GM19035 (cell line): Measurements from ENCODE around the gene PCDH9.

ENCODE experiments used
- ATAC-seq: cut with Tn5 transposase; IDR thresholded peaks from one replicate; pipeline ENCODE4 v1.9.1; 2021; ENCODE audit not compliant: unreplicated experiment

The PCDH9 gene

GRCh38 chr13:67048084-67048820 lies 181.9 kb downstream of the PCDH9 start:
- ATAC-seq = peak; percentile 86

GRCh38 chr13:67045357-67045756 lies 184.8 kb downstream of the PCDH9 start:
- no peak for ATAC-seq

GRCh38 chr13:67043901-67044300 lies 186.2 kb downstream of the PCDH9 start:
- ATAC-seq = no peak

- no peak for ATAC-seq
Observed at GRCh38 chr13:67042556-67042955, 187.6 kb downstream of the PCDH9 start.

GRCh38 chr13:67036699-67037457 lies 193.3 kb downstream of the PCDH9 start:
- no peak for ATAC-seq

- no peak for ATAC-seq
Observed at GRCh38 chr13:67033170-67033569, 197.0 kb downstream of the PCDH9 start.

GRCh38 chr13:67023130-67023876 lies 206.8 kb downstream of the PCDH9 start:
- ATAC-seq = no peak

- no peak for ATAC-seq
Observed at GRCh38 chr13:67018775-67019174, 211.4 kb downstream of the PCDH9 start.

- ATAC-seq = no peak
Observed at GRCh38 chr13:67017276-67017675, 212.9 kb downstream of the PCDH9 start.

- no peak for ATAC-seq
Observed at GRCh38 chr13:67015976-67016600, 214.0 kb downstream of the PCDH9 start.

GRCh38 chr13:67014399-67014798 lies 215.7 kb downstream of the PCDH9 start:
- ATAC-seq = no peak

GRCh38 chr13:67013709-67014108 lies 216.4 kb downstream of the PCDH9 start:
- ATAC-seq = no peak

GRCh38 chr13:67008075-67008668 lies 222.0 kb downstream of the PCDH9 start:
- no peak for ATAC-seq

- no peak for ATAC-seq
Observed at GRCh38 chr13:67004511-67004910, 225.6 kb downstream of the PCDH9 start.

- ATAC-seq = no peak
Observed at GRCh38 chr13:67003743-67004142, 226.4 kb downstream of the PCDH9 start.

GRCh38 chr13:67001363-67001762 lies 228.8 kb downstream of the PCDH9 start:
- no peak for ATAC-seq

- ATAC-seq = no peak
Observed at GRCh38 chr13:66996503-66996902, 233.6 kb downstream of the PCDH9 start.

- ATAC-seq = peak; percentile 76
Observed at GRCh38 chr13:66995203-66995611, 234.9 kb downstream of the PCDH9 start.

- peak; percentile 41 for ATAC-seq
Observed at GRCh38 chr13:66994517-66995202, 235.5 kb downstream of the PCDH9 start.

GRCh38 chr13:66994097-66994496 lies 236.0 kb downstream of the PCDH9 start:
- peak; percentile 72 for ATAC-seq
